H1 (cell line): Measurements from ENCODE around the gene KCNA5. TPM values are rescaled to one million over a fixed set of nuclear protein-coding genes. Genes with fewer than 3 reads are reported as not detected.

Experiments used
- CEBPB ChIP-seq: IDR thresholded peaks from 2 replicates; pipeline ENCODE4 v1.6.1; 2012; ENCODE audit warnings: low read depth, low read length
- CHD7 ChIP-seq: fragments of 300-600 bp; sonication (generic); IDR thresholded peaks from 2 replicates; pipeline ENCODE4 v1.7.1; 2012; ENCODE audit warnings: low read length, moderate library complexity, mild to moderate bottlenecking, inconsistent platforms; ENCODE audit not compliant: insufficient replicate concordance
- TCF12 ChIP-seq: IDR thresholded peaks from 2 replicates; pipeline ENCODE4 v1.6.1; 2011; ENCODE audit warnings: low read depth, mild to moderate bottlenecking, low read length
- polyA plus RNA-seq, 7 experiments: library from polyadenylated mRNA; depleted of rRNA in 3 of 7; stranded (reverse) in 5 of 7; unstranded in 2 of 7; fragments of >200 nt in 5 of 7; fragments of 200-250 nt in 2 of 7; gene quantifications; 1 replicate in 5 of 7; 2 replicates in 1 of 7; 4 replicates in 1 of 7; pipeline versions ENCODE4 v1.2.1 to v1.2.3, GENCODE V29; 2011 to 2013; ENCODE audit warnings: missing spikeins in 2 of 7, mixed read lengths in 2 of 7
- total RNA-seq: library from RNA; stranded (reverse); fragmentation: NEBNext Ultra II Directional; extraction: Animal tissue kit (Norgen Biotek cat#: 25700); gene quantifications from 2 replicates; pipeline ENCODE4 v1.2.1, GENCODE V29; 2021

The KCNA5 gene
- total and polyA plus RNA-seq, 2 of the 8 experiments (the other 6 are each of a cell fraction or from before 2014, with no cell fraction given) = 0.20 to 0.29 TPM

DNA sequence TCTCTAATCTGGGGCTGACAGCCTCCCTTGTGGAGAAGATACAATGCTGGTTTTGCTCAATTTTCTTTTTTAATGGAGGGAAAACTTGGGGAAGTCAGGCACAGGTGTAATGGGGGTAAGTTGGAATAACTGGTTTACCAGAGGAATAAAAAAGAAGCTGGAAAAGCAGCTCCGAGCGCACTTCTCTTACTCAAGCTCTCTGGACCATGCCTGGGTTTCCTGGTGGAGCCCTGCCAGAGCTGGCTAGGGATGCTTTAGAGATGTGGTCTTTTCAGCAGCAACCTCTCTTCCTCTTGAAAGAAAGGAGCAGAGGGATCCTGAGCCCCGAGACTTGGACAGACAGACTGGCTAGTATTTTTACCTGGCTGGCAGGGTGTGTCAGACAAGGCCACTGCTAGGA is 3.9 kb upstream of the KCNA5 start (continued):
- TF ChIP-seq CHD7 (no peak), TCF12 (no peak), CEBPB (no peak)
